H1 (cell line): ENCODE results near the gene SH3PXD2A.

Experiments
- GABPA ChIP-seq: IDR thresholded peaks from 2 replicates; pipeline ENCODE4 v1.6.1; 2011; ENCODE audit warnings: mild to moderate bottlenecking, low read length, moderate library complexity, borderline replicate concordance; ENCODE audit not compliant: insufficient read depth
- YY1 ChIP-seq: IDR thresholded peaks from 2 replicates; pipeline ENCODE4 v1.6.1; 2011; ENCODE audit warnings: low read depth, mild to moderate bottlenecking, low read length

DNA sequence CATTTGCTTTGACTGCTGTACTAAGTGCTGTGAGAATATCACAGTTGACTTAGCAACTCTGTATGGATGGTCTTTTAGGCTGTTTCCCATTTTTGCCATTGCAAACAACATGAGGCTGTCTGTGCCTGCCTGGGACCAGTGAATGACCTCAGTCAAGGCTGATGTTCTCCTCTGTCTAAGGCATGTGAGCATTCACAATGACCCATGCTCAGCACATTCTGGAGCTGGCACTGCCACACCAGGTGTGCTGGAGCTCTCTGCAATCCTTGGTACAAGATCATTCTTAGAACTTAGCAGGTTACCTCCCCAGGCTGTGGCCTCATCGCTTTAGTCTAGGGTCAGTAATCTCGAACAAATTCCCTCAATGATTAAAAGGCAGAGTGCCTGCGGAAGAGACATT, 61.9 kb downstream of the SH3PXD2A start:
- TF ChIP-seq YY1 (no peak), GABPA (no peak)
